Posterior cingulate gyrus (tissue), 11 donors: ENCODE measurements around the gene SLC36A1.

Experiments used
- DNase-seq, 10 donors: peaks; one replicate each; pipeline versions ENCODE4 v3.0.0 to v3.0.0-alpha.2; 2020 to 2021; ENCODE audit warnings: mixed read lengths in 3 of 10
- intact Hi-C: fragments of 100-400 bp; cut with DNase I; formaldehyde crosslinking; loops from one replicate; pipeline ENCODE4 v1.15.1; 2023

The SLC36A1 gene

GRCh38 chr5:151450605-151451004 lies 3.2 kb downstream of the SLC36A1 start:
- DNase-seq: no peak
- intact Hi-C loops: no loop called here

GRCh38 chr5:151451626-151452520 lies 4.5 kb downstream of the SLC36A1 start:
- no peak for DNase-seq
- intact Hi-C loops: no loop called here

GRCh38 chr5:151454166-151454565 lies 6.8 kb downstream of the SLC36A1 start:
- intact Hi-C loops: no loop called here
- DNase-seq: no peak

GRCh38 chr5:151454889-151455288 lies 7.5 kb downstream of the SLC36A1 start:
- no peak for DNase-seq
- intact Hi-C loops: no loop called here

- intact Hi-C loops: no loop called here
- no peak for DNase-seq
Observed at GRCh38 chr5:151456321-151456940, 9.0 kb downstream of the SLC36A1 start.

- intact Hi-C loops: no loop called here
- DNase-seq: no peak
Observed at GRCh38 chr5:151458314-151458713, 10.9 kb downstream of the SLC36A1 start.

GRCh38 chr5:151459680-151460324 lies 12.4 kb downstream of the SLC36A1 start:
- DNase-seq: no peak
- intact Hi-C loops: no loop called here

- intact Hi-C loops: no loop called here
- DNase-seq: no peak
Observed at GRCh38 chr5:151461312-151461711, 13.9 kb downstream of the SLC36A1 start.

- intact Hi-C loops: no loop called here
- no peak for DNase-seq
Observed at GRCh38 chr5:151463137-151464029, 16.0 kb downstream of the SLC36A1 start.

GRCh38 chr5:151464101-151464500 lies 16.7 kb downstream of the SLC36A1 start:
- no peak for DNase-seq
- intact Hi-C loops: no loop called here

- no peak for DNase-seq
- intact Hi-C loops: no loop called here
Observed at GRCh38 chr5:151465476-151465875, 18.1 kb downstream of the SLC36A1 start.

GRCh38 chr5:151467576-151467975 lies 20.2 kb downstream of the SLC36A1 start:
- DNase-seq: no peak
- intact Hi-C loops: no loop called here

- no peak for DNase-seq
- intact Hi-C loops: no loop called here
Observed at GRCh38 chr5:151469386-151469785, 22.0 kb downstream of the SLC36A1 start.

- no peak for DNase-seq
- intact Hi-C loops: no loop called here
Observed at GRCh38 chr5:151469992-151470391, 22.6 kb downstream of the SLC36A1 start.

GRCh38 chr5:151470439-151470838 lies 23.0 kb downstream of the SLC36A1 start:
- no peak for DNase-seq
- intact Hi-C loops: no loop called here

- DNase-seq: no peak
- intact Hi-C loops: no loop called here
Observed at GRCh38 chr5:151471276-151471675, 23.9 kb downstream of the SLC36A1 start.

- intact Hi-C loops: no loop called here
- DNase-seq: no peak
Observed at GRCh38 chr5:151474799-151475198, 27.4 kb downstream of the SLC36A1 start.

GRCh38 chr5:151475388-151475787 lies 28.0 kb downstream of the SLC36A1 start:
- DNase-seq: no peak
- intact Hi-C loops: no loop called here

GRCh38 chr5:151476016-151476415 lies 28.6 kb downstream of the SLC36A1 start:
- no peak for DNase-seq
- intact Hi-C loops: no loop called here

GRCh38 chr5:151477101-151477500 lies 29.7 kb downstream of the SLC36A1 start:
- intact Hi-C loops: no loop called here
- no peak for DNase-seq
